DMS114 treated with DMSO at 0.1 percent for 48 hours (cell line): ENCODE measurements around the gene BASP1.
"Not testable (repeated sequence)": the region's sequence is repeated elsewhere in the genome, so short reads cannot be mapped to it uniquely, and the experiment has no call there.

Source experiments
- DNase-seq: peaks from one replicate; lab custom pipeline; 2025; ENCODE audit not compliant: unreplicated experiment; lab: John Stamatoyannopoulos, UW

The BASP1 gene

GRCh38 chr5:17222664-17223063 is 5.2 kb downstream of the BASP1 start:
- DNase-seq, result no peak

GRCh38 chr5:17223367-17224185 is 6.1 kb downstream of the BASP1 start:
- DNase-seq, result no peak

GRCh38 chr5:17224858-17225511 is 7.6 kb downstream of the BASP1 start:
- no peak for DNase-seq

GRCh38 chr5:17225520-17225919 is 8.1 kb downstream of the BASP1 start:
- no peak for DNase-seq

GRCh38 chr5:17227868-17228267 is 10.4 kb downstream of the BASP1 start:
- DNase-seq, result no peak

GRCh38 chr5:17228821-17229291 is 11.4 kb downstream of the BASP1 start:
- DNase-seq, result no peak

- DNase-seq, result no peak
Measured at GRCh38 chr5:17229313-17229712, 11.9 kb downstream of the BASP1 start.

- DNase-seq, result no peak
Measured at GRCh38 chr5:17230191-17230590, 12.8 kb downstream of the BASP1 start.

- DNase-seq, result no peak
Measured at GRCh38 chr5:17230808-17231525, 13.5 kb downstream of the BASP1 start.

- DNase-seq, result no peak
Measured at GRCh38 chr5:17232405-17232804, 15.0 kb downstream of the BASP1 start.

GRCh38 chr5:17233488-17233887 is 16.1 kb downstream of the BASP1 start:
- DNase-seq, result no peak

- DNase-seq, result no peak
Measured at GRCh38 chr5:17234374-17234773, 16.9 kb downstream of the BASP1 start.

- DNase-seq, result no peak
Measured at GRCh38 chr5:17235731-17236330, 18.4 kb downstream of the BASP1 start.

- no peak for DNase-seq
Measured at GRCh38 chr5:17238521-17239041, 21.1 kb downstream of the BASP1 start.

GRCh38 chr5:17239953-17240352 is 22.5 kb downstream of the BASP1 start:
- no peak for DNase-seq

GRCh38 chr5:17240487-17240886 is 23.1 kb downstream of the BASP1 start:
- DNase-seq, result no peak

GRCh38 chr5:17241635-17242034 is 24.2 kb downstream of the BASP1 start:
- no peak for DNase-seq

GRCh38 chr5:17243287-17244063 is 26.0 kb downstream of the BASP1 start:
- no peak for DNase-seq

GRCh38 chr5:17249029-17249634 is 31.7 kb downstream of the BASP1 start:
- no peak for DNase-seq

GRCh38 chr5:17249841-17250240 is 32.4 kb downstream of the BASP1 start:
- DNase-seq, result not testable (repeated sequence)
